Spinal cord (tissue), 10 donors: ENCODE measurements around the gene CYTH3. TPM values are rescaled to one million over a fixed set of nuclear protein-coding genes. Genes with fewer than 3 reads are reported as not detected.

Experiments used
- DNase-seq, 6 donors: peaks; one replicate each; pipeline versions ENCODE4 v3.0.0 to v3.0.0-alpha.2; 2013 to 2015; ENCODE audit warnings: low spot score in 6 of 6, low read depth in 4 of 6
- H3K27ac ChIP-seq: one replicate; pipeline ENCODE4 v1.5.1; 2013; ENCODE audit warnings: low read depth, low read length, control low read depth
- H3K27me3 ChIP-seq: one replicate; pipeline ENCODE4 v1.6.1; 2013; ENCODE audit warnings: low read length; ENCODE audit not compliant: control insufficient read depth, insufficient read depth
- H3K36me3 ChIP-seq: one replicate; pipeline ENCODE4 v1.6.1; 2013; ENCODE audit warnings: low read length; ENCODE audit not compliant: control insufficient read depth, insufficient read depth
- H3K4me1 ChIP-seq: one replicate; pipeline ENCODE4 v1.6.1; 2013; ENCODE audit warnings: low read length; ENCODE audit not compliant: control insufficient read depth, insufficient read depth
- H3K4me3 ChIP-seq: one replicate; pipeline ENCODE4 v1.5.1; 2013; ENCODE audit warnings: low read depth, low read length, control low read depth
- H3K9me3 ChIP-seq: one replicate; pipeline ENCODE4 v1.6.1; 2013; ENCODE audit warnings: low read length; ENCODE audit not compliant: control insufficient read depth, insufficient read depth
- WGBS: methylation state at CpG from one replicate; pipeline ENCODE4 v1.1.5; 2013; ENCODE audit warnings: missing lambda C conversion rate; ENCODE audit not compliant: insufficient coverage; 5-methylcytosine and 5-hydroxymethylcytosine counted together
- polyA plus RNA-seq, 2 donors: library from polyadenylated mRNA; unstranded; fragments of 120-200 nt; gene quantifications; one replicate each; pipeline ENCODE4 v1.2.1, GENCODE V29; 2013; ENCODE audit not compliant: insufficient read length in 2 of 2
- total RNA-seq, 2 donors: library from RNA; depleted of rRNA in 1 of 2; stranded (reverse); fragments of 120-200 nt in 1 of 2; fragments of >200 nt in 1 of 2; gene quantifications; one replicate each; pipeline versions ENCODE4 v1.2.3 to v1.2.4, GENCODE V29; 2013 to 2014
- donor health status: healthy.

CYTH3 gene
- total and polyA plus RNA-seq, 4 donors, result 24.8 to 41.9 (median 31.3) TPM

DNA sequence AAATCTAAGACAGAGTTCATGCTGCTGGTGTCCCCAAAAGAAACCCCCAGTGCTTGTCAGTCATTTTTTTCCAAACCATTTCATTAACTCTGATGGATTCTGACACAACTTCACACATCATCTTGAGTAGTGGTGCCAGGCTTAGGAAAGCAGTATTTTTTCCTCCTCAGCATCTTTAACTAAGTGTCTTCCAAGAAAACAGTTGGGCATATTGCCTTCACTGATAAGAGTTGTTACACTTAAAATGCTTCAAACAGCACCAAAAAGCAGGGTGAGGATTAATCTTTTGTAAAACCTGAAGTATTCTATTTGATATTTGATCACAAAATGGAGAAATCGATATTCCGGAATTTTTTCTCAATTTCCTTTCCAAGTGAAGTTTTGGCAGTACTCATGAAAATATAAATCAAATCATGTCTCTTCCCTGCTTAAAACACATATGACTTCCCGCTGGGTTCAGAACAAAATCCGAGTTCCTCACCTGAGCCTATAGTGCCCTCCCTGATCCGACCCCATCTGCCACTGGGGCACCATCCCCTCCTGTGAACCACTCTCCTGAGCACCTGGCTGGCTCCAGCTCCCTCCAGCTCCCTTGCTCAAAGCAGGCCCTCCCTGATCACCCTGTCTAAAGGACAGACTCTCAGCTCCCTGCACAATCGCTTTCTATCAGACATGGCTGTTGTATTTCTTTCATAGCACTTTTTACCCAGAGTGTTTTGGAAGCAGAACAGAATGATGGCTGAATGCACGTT, 61.6 kb downstream of the CYTH3 start:
- Histone ChIP-seq H3K27ac (no peak overlapping the region), H3K36me3 (no peaks in the 10 kb centered on the region), H3K9me3 (no peaks in the 10 kb centered on the region), H3K4me1 (peaks cover 4% of the 10 kb centered on the region), H3K4me3 (no peak overlapping the region), H3K27me3 (no peaks in the 10 kb centered on the region)
- WGBS, result 61% methylated on average over 4 of the region's 7 CpGs
- peak in 1 of 6 donors; percentile 62 for DNase-seq

DNA sequence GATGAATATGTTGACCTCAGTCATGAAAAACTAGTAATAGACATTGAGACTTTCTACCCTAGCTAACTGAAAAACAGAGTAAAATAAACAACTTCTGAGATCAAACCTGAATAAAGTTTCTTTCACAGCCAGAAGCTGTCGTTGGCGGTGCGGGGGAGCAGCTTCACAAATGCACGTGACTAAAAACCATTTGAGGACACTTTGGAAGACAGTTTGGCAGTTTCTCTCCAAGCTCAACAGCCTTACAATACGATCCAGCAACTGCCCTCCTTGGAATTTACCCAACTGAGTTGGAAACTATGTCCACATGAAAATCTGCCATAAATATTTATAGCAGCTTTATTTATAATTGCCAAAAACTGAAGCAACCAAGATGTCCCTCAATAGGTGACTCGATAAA, 63.1 kb downstream of the CYTH3 start:
- Histone ChIP-seq H3K4me1 (peaks cover 4% of the 10 kb centered on the region), H3K9me3 (no peaks in the 10 kb centered on the region), H3K36me3 (no peaks in the 10 kb centered on the region), H3K4me3 (no peak overlapping the region), H3K27me3 (no peaks in the 10 kb centered on the region), H3K27ac (no peak overlapping the region)
- peak in 1 of 6 donors; percentile 69 for DNase-seq
- 50% methylated on average over 5 of the region's 6 CpGs for WGBS

DNA sequence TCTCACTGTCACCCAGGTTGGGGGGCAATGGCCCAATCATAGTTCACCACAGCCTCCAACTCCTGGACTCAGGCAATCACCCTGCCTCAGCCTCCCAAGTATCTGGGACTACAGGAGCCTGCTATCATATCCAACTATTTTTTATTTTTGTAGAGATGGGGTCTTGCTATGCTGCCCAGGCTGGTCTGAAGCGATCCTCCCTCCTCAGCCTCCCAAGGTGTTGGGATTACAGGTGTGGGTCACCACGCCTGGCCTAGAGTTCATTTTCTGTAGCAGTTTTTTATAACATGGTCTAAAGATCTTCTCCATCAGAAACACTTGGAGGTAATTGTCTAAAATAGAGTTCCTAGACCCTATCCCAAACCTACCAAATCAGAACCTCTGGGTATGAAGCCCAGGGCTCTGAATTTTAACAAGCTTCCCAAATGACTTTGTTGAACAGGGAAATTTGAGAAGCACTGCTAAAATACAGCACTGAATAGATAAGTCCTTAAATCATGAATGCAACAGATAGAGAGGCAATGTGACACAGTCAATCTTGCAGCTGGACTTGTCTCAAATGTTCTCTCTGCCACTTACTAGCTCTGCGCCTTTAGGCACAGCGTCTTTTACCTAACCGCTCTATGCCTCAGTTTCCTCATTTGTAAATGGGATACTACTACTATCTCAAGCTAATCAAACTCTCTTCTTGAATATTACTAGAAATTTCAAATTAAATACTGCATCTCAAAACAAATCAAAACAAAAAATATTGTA, 63.7 kb downstream of the CYTH3 start:
- WGBS, result 100% methylated on average over 2 of the region's 5 CpGs
- Histone ChIP-seq H3K27ac (no peak overlapping the region), H3K27me3 (no peaks in the 10 kb centered on the region), H3K4me1 (peaks cover 4% of the 10 kb centered on the region), H3K36me3 (no peaks in the 10 kb centered on the region), H3K9me3 (no peaks in the 10 kb centered on the region), H3K4me3 (no peak overlapping the region)
- no peak for DNase-seq

DNA sequence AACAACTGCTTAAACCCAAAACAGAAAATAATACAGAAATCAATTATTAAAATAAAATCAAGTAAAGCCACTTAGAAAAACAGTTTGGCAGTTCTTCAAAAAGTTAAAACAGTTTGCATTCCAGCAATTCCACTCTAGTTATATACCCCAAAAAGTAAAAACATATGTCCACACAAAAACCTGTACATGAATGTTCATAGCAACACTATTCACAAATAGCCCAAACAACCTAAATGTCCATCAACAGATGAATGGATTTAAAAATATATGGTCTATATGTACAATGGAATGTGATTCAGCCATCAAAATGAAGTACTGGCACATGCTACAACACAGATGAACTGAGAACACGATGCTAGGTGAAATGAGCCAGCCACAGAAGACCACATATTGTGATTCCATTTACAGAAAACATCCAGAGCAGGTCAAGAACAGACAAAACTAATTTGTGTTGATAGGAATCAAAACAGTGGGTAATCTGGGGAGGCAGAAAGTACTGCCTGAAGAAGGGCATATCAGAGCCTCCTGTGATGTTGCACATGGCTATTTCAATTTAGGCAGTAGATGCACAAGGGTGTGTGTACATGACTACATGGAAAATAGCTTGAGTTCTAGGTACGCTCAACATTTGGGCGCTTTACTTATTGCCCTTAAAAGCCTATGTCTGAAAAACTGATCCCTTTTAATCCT, 66.3 kb downstream of the CYTH3 start:
- Histone ChIP-seq H3K4me1 (peaks cover 2% of the 10 kb centered on the region), H3K27me3 (no peaks in the 10 kb centered on the region), H3K9me3 (no peaks in the 10 kb centered on the region), H3K36me3 (peaks cover 1% of the 10 kb centered on the region), H3K27ac (no peak overlapping the region), H3K4me3 (no peak overlapping the region)
- 100% methylated on average over 2 of the region's 3 CpGs for WGBS
- DNase-seq, result peak in 1 of 6 donors; percentile 4

DNA sequence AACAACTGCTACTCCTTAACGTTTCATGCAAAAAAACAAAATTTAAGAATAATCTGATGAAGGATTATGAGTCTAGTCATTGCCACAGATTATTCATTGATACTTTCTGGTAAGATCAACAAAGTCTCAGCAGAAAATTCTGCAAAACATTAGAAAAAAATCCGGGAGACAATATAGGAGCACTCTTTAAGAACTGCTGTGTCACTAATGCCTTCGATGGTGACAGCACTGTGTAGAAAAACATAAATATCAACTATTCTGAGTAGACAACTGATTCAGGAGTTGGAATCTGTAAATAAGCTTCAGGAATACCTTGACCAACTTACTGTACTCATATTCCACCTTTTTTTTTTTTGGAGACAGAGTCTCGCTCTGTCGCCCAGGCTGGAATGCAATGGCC, 69.0 kb downstream of the CYTH3 start:
- WGBS, result 100% methylated on average over 2 of the region's 5 CpGs
- no peak for DNase-seq
- no peaks in the 10 kb centered on the region for H3K27me3 ChIP-seq
- H3K4me1 ChIP-seq, result no peaks in the 10 kb centered on the region
- H3K4me3 ChIP-seq, result no peak overlapping the region
- H3K9me3 ChIP-seq, result no peaks in the 10 kb centered on the region
- no peak overlapping the region for H3K27ac ChIP-seq
- H3K36me3 ChIP-seq, result peaks cover 3% of the 10 kb centered on the region

DNA sequence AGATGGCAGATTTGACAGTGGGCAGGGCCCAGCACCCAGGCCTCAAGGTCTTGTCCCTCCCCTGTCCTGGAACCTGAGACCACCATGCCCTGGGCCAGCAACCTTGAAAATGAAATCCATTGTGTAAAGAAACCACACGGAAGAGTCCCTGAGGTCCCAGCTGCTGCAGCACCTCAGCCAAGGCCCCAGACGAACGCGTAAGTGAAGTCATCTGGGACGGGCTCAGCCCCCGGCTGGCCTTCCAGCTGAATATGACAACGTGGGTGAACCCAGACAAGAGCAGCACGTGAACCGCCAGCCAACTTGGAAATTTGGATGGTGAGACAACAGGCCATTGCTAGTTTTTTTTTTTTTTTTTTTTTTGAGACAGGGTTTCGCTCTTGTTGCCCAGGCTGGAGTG, 70.3 kb downstream of the CYTH3 start:
- no peak for DNase-seq
- no peak overlapping the region for H3K4me3 ChIP-seq
- peaks cover 3% of the 10 kb centered on the region for H3K36me3 ChIP-seq
- WGBS, result 87% methylated on average over 9 of the region's 10 CpGs
- H3K4me1 ChIP-seq, result no peaks in the 10 kb centered on the region
- H3K27ac ChIP-seq, result no peak overlapping the region
- H3K27me3 ChIP-seq, result no peaks in the 10 kb centered on the region
- H3K9me3 ChIP-seq, result no peaks in the 10 kb centered on the region

DNA sequence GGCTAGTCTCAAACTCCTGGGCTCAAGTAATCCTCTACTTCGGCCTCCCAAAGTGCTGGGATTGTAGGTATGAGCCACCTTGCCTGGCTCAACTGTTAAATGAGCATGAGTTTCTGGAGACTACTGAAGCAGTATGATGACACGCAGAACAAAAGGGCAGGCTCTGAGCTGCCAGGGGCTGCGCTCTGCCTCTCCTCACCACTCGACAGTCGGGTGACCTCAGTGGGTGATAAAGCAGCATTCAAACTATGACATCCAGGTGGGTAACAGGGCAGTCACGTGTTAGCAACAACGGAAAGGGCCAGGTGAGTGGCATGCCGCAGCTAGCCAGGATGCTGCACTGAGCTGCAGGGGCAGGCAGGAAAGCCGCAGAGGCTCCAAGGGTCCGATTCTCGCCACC, 71.5 kb downstream of the CYTH3 start:
- H3K36me3 ChIP-seq, result peaks cover 3% of the 10 kb centered on the region
- no peak overlapping the region for H3K27ac ChIP-seq
- WGBS, result 92% methylated on average over 10 of the region's 11 CpGs
- H3K4me3 ChIP-seq, result no peak overlapping the region
- no peak for DNase-seq
- no peaks in the 10 kb centered on the region for H3K27me3 ChIP-seq
- H3K9me3 ChIP-seq, result no peaks in the 10 kb centered on the region
- no peaks in the 10 kb centered on the region for H3K4me1 ChIP-seq

DNA sequence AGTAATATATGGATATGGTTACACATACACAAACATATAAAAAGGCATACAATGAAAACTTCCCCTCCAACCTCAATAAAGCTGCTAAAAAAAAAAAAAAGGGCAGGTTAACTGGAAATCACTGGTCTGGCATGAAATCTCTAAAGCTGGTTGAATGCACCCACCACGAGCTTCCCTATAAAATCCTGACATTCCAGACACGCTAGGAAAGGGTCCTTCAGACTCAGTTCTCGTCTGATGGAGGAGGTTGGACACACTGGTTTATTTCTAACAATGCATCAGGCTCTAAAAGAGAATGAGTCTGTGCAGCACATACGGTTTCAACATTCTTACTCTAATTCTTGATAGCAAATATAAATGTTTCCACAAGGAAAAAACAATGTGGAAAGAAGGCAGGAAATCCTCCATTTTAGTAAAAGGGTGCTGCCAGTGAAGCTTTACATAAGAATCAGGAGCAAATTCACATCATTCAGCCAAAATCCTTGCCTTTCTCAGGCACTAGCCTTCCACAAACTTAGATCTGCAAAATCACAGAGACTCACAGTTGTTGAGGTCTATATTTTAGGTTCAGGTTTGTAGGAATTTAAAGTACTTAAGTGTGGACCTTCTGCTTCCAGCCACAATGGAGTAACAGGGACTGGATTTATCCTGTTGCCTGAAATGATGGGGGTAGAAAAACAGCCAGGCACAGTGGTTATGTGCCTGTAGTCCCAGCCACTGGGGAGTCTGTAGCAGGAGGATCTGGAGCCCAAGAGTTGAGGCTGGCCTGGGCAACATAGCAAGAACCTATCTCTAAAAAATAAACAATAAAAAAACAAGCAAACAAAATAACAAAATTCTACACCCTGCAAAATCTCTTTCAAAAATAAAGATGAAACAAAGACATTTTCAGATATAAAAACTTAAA, 73.5 kb downstream of the CYTH3 start:
- Histone ChIP-seq H3K27me3 (no peaks in the 10 kb centered on the region), H3K4me3 (no peak overlapping the region), H3K9me3 (no peaks in the 10 kb centered on the region), H3K36me3 (peaks cover 3% of the 10 kb centered on the region), H3K27ac (no peak overlapping the region), H3K4me1 (no peaks in the 10 kb centered on the region)
- DNase-seq, result no peak
- no CpG with 5 or more reads among the region's 4 CpGs for WGBS
